Activated naive CD8-positive, alpha-beta T cell (primary cell): ENCODE measurements around the gene RAP1GAP.

Source experiments
- H3K27ac Mint-ChIP-seq: one replicate; pipeline ENCODE4 v1.8.0; 2021; ENCODE audit warnings: mixed read lengths
- H3K27me3 Mint-ChIP-seq: one replicate; pipeline ENCODE4 v1.8.0; 2021; ENCODE audit warnings: mixed read lengths
- H3K36me3 Mint-ChIP-seq: one replicate; pipeline ENCODE4 v1.8.0; 2021; ENCODE audit warnings: mixed read lengths
- H3K4me1 Mint-ChIP-seq: one replicate; pipeline ENCODE4 v1.8.0; 2021; ENCODE audit warnings: low read depth, mixed read lengths
- H3K4me3 Mint-ChIP-seq: one replicate; pipeline ENCODE4 v1.8.0; 2021; ENCODE audit warnings: mild to moderate bottlenecking, mixed read lengths
- H3K9me3 Mint-ChIP-seq: one replicate; pipeline ENCODE4 v1.8.0; 2021; ENCODE audit warnings: low read depth, mixed read lengths

RAP1GAP gene

GRCh38 chr1:21622466-21623315 lies 46.5 kb downstream of the RAP1GAP start:
- Mint-ChIP-seq H3K27me3 (peaks cover 13% of the 10 kb centered on the region), H3K9me3 (no peaks in the 10 kb centered on the region), H3K4me1 (peaks cover 5% of the 10 kb centered on the region), H3K4me3 (peak overlapping the region; percentile 67), H3K36me3 (no peaks in the 10 kb centered on the region), H3K27ac (no peak overlapping the region)

GRCh38 chr1:21621761-21622436 lies 47.3 kb downstream of the RAP1GAP start:
- Mint-ChIP-seq H3K36me3 (no peaks in the 10 kb centered on the region), H3K27me3 (peaks cover 13% of the 10 kb centered on the region), H3K27ac (no peak overlapping the region), H3K4me3 (peak overlapping the region; percentile 71), H3K4me1 (peaks cover 5% of the 10 kb centered on the region), H3K9me3 (no peaks in the 10 kb centered on the region)

GRCh38 chr1:21621051-21621450 lies 48.1 kb downstream of the RAP1GAP start:
- Mint-ChIP-seq H3K36me3 (no peaks in the 10 kb centered on the region), H3K9me3 (no peaks in the 10 kb centered on the region), H3K27me3 (peaks cover 13% of the 10 kb centered on the region), H3K4me1 (peaks cover 5% of the 10 kb centered on the region), H3K27ac (no peak overlapping the region), H3K4me3 (no peak overlapping the region)

- H3K4me3 Mint-ChIP-seq, result no peak overlapping the region
- H3K9me3 Mint-ChIP-seq, result no peaks in the 10 kb centered on the region
- no peaks in the 10 kb centered on the region for H3K36me3 Mint-ChIP-seq
- H3K27me3 Mint-ChIP-seq, result peaks cover 10% of the 10 kb centered on the region
- H3K4me1 Mint-ChIP-seq, result peaks cover 5% of the 10 kb centered on the region
- no peak overlapping the region for H3K27ac Mint-ChIP-seq
These were observed 48.7 kb downstream of the RAP1GAP start for GRCh38 chr1:21620496-21620895.

- no peaks in the 10 kb centered on the region for H3K36me3 Mint-ChIP-seq
- no peaks in the 10 kb centered on the region for H3K9me3 Mint-ChIP-seq
- no peak overlapping the region for H3K4me3 Mint-ChIP-seq
- peaks cover 5% of the 10 kb centered on the region for H3K4me1 Mint-ChIP-seq
- no peak overlapping the region for H3K27ac Mint-ChIP-seq
- H3K27me3 Mint-ChIP-seq, result peaks cover 10% of the 10 kb centered on the region
These were observed 49.1 kb downstream of the RAP1GAP start for GRCh38 chr1:21620011-21620410.

GRCh38 chr1:21619375-21619947 lies 49.7 kb downstream of the RAP1GAP start:
- no peaks in the 10 kb centered on the region for H3K9me3 Mint-ChIP-seq
- peaks cover 5% of the 10 kb centered on the region for H3K4me1 Mint-ChIP-seq
- peaks cover 10% of the 10 kb centered on the region for H3K27me3 Mint-ChIP-seq
- H3K36me3 Mint-ChIP-seq, result no peaks in the 10 kb centered on the region
- no peak overlapping the region for H3K27ac Mint-ChIP-seq
- no peak overlapping the region for H3K4me3 Mint-ChIP-seq

GRCh38 chr1:21618561-21619374 lies 50.4 kb downstream of the RAP1GAP start:
- H3K36me3 Mint-ChIP-seq, result no peaks in the 10 kb centered on the region
- H3K9me3 Mint-ChIP-seq, result no peaks in the 10 kb centered on the region
- H3K27ac Mint-ChIP-seq, result no peak overlapping the region
- peaks cover 5% of the 10 kb centered on the region for H3K4me1 Mint-ChIP-seq
- H3K27me3 Mint-ChIP-seq, result peaks cover 8% of the 10 kb centered on the region
- no peak overlapping the region for H3K4me3 Mint-ChIP-seq

- Mint-ChIP-seq H3K27me3 (peaks cover 8% of the 10 kb centered on the region), H3K4me3 (no peak overlapping the region), H3K4me1 (peaks cover 5% of the 10 kb centered on the region), H3K36me3 (no peaks in the 10 kb centered on the region), H3K27ac (no peak overlapping the region), H3K9me3 (no peaks in the 10 kb centered on the region)
These were observed 51.1 kb downstream of the RAP1GAP start for GRCh38 chr1:21618059-21618458.

GRCh38 chr1:21617126-21617738 lies 51.9 kb downstream of the RAP1GAP start:
- H3K36me3 Mint-ChIP-seq, result no peaks in the 10 kb centered on the region
- no peaks in the 10 kb centered on the region for H3K9me3 Mint-ChIP-seq
- peaks cover 3% of the 10 kb centered on the region for H3K4me1 Mint-ChIP-seq
- no peak overlapping the region for H3K4me3 Mint-ChIP-seq
- no peak overlapping the region for H3K27ac Mint-ChIP-seq
- peaks cover 6% of the 10 kb centered on the region for H3K27me3 Mint-ChIP-seq

GRCh38 chr1:21616372-21616771 lies 52.8 kb downstream of the RAP1GAP start:
- Mint-ChIP-seq H3K27ac (no peak overlapping the region), H3K4me3 (no peak overlapping the region), H3K36me3 (no peaks in the 10 kb centered on the region), H3K9me3 (no peaks in the 10 kb centered on the region), H3K27me3 (peaks cover 3% of the 10 kb centered on the region), H3K4me1 (no peaks in the 10 kb centered on the region)

GRCh38 chr1:21614419-21615115 lies 54.6 kb downstream of the RAP1GAP start:
- no peaks in the 10 kb centered on the region for H3K36me3 Mint-ChIP-seq
- no peak overlapping the region for H3K4me3 Mint-ChIP-seq
- H3K9me3 Mint-ChIP-seq, result no peaks in the 10 kb centered on the region
- H3K27me3 Mint-ChIP-seq, result peaks cover 1% of the 10 kb centered on the region
- H3K4me1 Mint-ChIP-seq, result no peaks in the 10 kb centered on the region
- H3K27ac Mint-ChIP-seq, result no peak overlapping the region

- no peak overlapping the region for H3K4me3 Mint-ChIP-seq
- H3K27ac Mint-ChIP-seq, result no peak overlapping the region
- H3K9me3 Mint-ChIP-seq, result no peaks in the 10 kb centered on the region
- no peaks in the 10 kb centered on the region for H3K4me1 Mint-ChIP-seq
- H3K36me3 Mint-ChIP-seq, result no peaks in the 10 kb centered on the region
- peaks cover 1% of the 10 kb centered on the region for H3K27me3 Mint-ChIP-seq
These were observed 55.9 kb downstream of the RAP1GAP start for GRCh38 chr1:21613072-21613867.

- no peak overlapping the region for H3K4me3 Mint-ChIP-seq
- H3K27me3 Mint-ChIP-seq, result peaks cover 1% of the 10 kb centered on the region
- H3K27ac Mint-ChIP-seq, result no peak overlapping the region
- peaks cover 7% of the 10 kb centered on the region for H3K4me1 Mint-ChIP-seq
- H3K9me3 Mint-ChIP-seq, result no peaks in the 10 kb centered on the region
- no peaks in the 10 kb centered on the region for H3K36me3 Mint-ChIP-seq
These were observed 57.1 kb downstream of the RAP1GAP start for GRCh38 chr1:21612057-21612456.
